Measurements from ENCODE around the gene GLCE.

The GLCE gene

GRCh38 chr15:69313432-69314000 lies 153.1 kb downstream of the GLCE start:
- Histone ChIP-seq H3K4me3 (ENCODE audit: low read depth in 1 of 2, low read length in 2 of 2) (no peak overlapping the region), H3K27ac (ENCODE audit: low read depth, low read length) (no peak overlapping the region)

DNA sequence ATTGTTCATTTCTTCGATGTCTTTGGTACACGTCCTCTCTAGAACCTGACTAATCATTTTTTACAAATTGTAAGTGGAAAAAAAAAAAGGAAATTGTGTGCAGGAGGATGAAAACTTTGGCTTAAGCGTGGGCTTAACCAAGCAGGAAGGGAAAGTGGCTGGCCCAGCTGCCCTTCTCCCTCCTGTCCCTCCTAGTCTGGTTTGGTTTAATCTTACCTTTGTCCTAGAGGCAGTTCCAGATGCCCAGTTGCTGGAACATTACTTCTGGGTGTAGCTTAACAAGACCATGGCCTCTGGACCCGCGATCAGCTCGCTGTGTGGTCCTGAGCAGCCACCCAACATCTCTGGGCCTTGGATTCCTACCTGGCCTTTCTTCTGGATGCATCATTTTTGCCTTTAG lies 153.7 kb downstream of the GLCE start:
- Histone ChIP-seq H3K4me1 (ENCODE audit: control insufficient read depth in 1 of 2, insufficient read depth in 2 of 2, low read length in 2 of 2) (peaks cover 22 to 24% of the 10 kb centered on the region in 2 donors), H3K9ac (ENCODE audit: low read depth in 1 of 2, low read length in 2 of 2) (no peak overlapping the region), H3K27me3 (ENCODE audit: control insufficient read depth in 1 of 2, insufficient read depth in 2 of 2, low read length in 2 of 2) (no peaks in the 10 kb centered on the region), H3K36me3 (ENCODE audit: control insufficient read depth in 1 of 2, insufficient read depth in 2 of 2, low read length in 2 of 2) (no peaks in the 10 kb centered on the region), H3K27ac (ENCODE audit: low read depth, low read length) (no peak overlapping the region), H3K4me3 (ENCODE audit: low read depth in 1 of 2, low read length in 2 of 2) (no peak overlapping the region), H3K9me3 (ENCODE audit: control insufficient read depth in 1 of 2, low read length in 2 of 2) (no peaks in the 10 kb centered on the region)

More at GRCh38 chr15:69313432-69314000, 153.1 kb downstream of the GLCE start:
- no peaks in the 10 kb centered on the region for H3K27me3 ChIP-seq (ENCODE audit: control insufficient read depth in 1 of 2, insufficient read depth in 2 of 2, low read length in 2 of 2)
- no peaks in the 10 kb centered on the region for H3K9me3 ChIP-seq (ENCODE audit: control insufficient read depth in 1 of 2, low read length in 2 of 2)
- H3K36me3 ChIP-seq (ENCODE audit: control insufficient read depth in 1 of 2, insufficient read depth in 2 of 2, low read length in 2 of 2), result no peaks in the 10 kb centered on the region
- H3K4me1 ChIP-seq (ENCODE audit: control insufficient read depth in 1 of 2, insufficient read depth in 2 of 2, low read length in 2 of 2), result peaks cover 22 to 24% of the 10 kb centered on the region in 2 donors
- H3K9ac ChIP-seq (ENCODE audit: low read depth in 1 of 2, low read length in 2 of 2), result no peak overlapping the region

GRCh38 chr15:69314736-69315135 lies 154.3 kb downstream of the GLCE start:
- H3K36me3 ChIP-seq (ENCODE audit: control insufficient read depth in 1 of 2, insufficient read depth in 2 of 2, low read length in 2 of 2), result no peaks in the 10 kb centered on the region
- no peaks in the 10 kb centered on the region for H3K27me3 ChIP-seq (ENCODE audit: control insufficient read depth in 1 of 2, insufficient read depth in 2 of 2, low read length in 2 of 2)
- H3K4me3 ChIP-seq (ENCODE audit: low read depth in 1 of 2, low read length in 2 of 2), result no peak overlapping the region
- no peak overlapping the region for H3K27ac ChIP-seq (ENCODE audit: low read depth, low read length)
- no peaks in the 10 kb centered on the region for H3K9me3 ChIP-seq (ENCODE audit: control insufficient read depth in 1 of 2, low read length in 2 of 2)
- H3K9ac ChIP-seq (ENCODE audit: low read depth in 1 of 2, low read length in 2 of 2), result no peak overlapping the region
- peaks cover 22 to 24% of the 10 kb centered on the region in 2 donors for H3K4me1 ChIP-seq (ENCODE audit: control insufficient read depth in 1 of 2, insufficient read depth in 2 of 2, low read length in 2 of 2)

- no peak overlapping the region for H3K4me3 ChIP-seq (ENCODE audit: low read depth in 1 of 2, low read length in 2 of 2)
- peak overlapping the region; percentile 28 for H3K27ac ChIP-seq (ENCODE audit: low read depth, low read length)
- no peaks in the 10 kb centered on the region for H3K36me3 ChIP-seq (ENCODE audit: control insufficient read depth in 1 of 2, insufficient read depth in 2 of 2, low read length in 2 of 2)
- no peaks in the 10 kb centered on the region for H3K9me3 ChIP-seq (ENCODE audit: control insufficient read depth in 1 of 2, low read length in 2 of 2)
- H3K27me3 ChIP-seq (ENCODE audit: control insufficient read depth in 1 of 2, insufficient read depth in 2 of 2, low read length in 2 of 2), result no peaks in the 10 kb centered on the region
- H3K9ac ChIP-seq (ENCODE audit: low read depth in 1 of 2, low read length in 2 of 2), result no peak overlapping the region
- H3K4me1 ChIP-seq (ENCODE audit: control insufficient read depth in 1 of 2, insufficient read depth in 2 of 2, low read length in 2 of 2), result peaks cover 22 to 24% of the 10 kb centered on the region in 2 donors
Measured at GRCh38 chr15:69315402-69316110, 155.1 kb downstream of the GLCE start.

GRCh38 chr15:69316291-69316690 lies 155.9 kb downstream of the GLCE start:
- no peak overlapping the region for H3K4me3 ChIP-seq (ENCODE audit: low read depth in 1 of 2, low read length in 2 of 2)
- H3K4me1 ChIP-seq (ENCODE audit: control insufficient read depth in 1 of 2, insufficient read depth in 2 of 2, low read length in 2 of 2), result peaks cover 22 to 24% of the 10 kb centered on the region in 2 donors
- no peaks in the 10 kb centered on the region for H3K27me3 ChIP-seq (ENCODE audit: control insufficient read depth in 1 of 2, insufficient read depth in 2 of 2, low read length in 2 of 2)
- no peaks in the 10 kb centered on the region for H3K9me3 ChIP-seq (ENCODE audit: control insufficient read depth in 1 of 2, low read length in 2 of 2)
- H3K9ac ChIP-seq (ENCODE audit: low read depth in 1 of 2, low read length in 2 of 2), result no peak overlapping the region
- no peak overlapping the region for H3K27ac ChIP-seq (ENCODE audit: low read depth, low read length)
- no peaks in the 10 kb centered on the region for H3K36me3 ChIP-seq (ENCODE audit: control insufficient read depth in 1 of 2, insufficient read depth in 2 of 2, low read length in 2 of 2)

DNA sequence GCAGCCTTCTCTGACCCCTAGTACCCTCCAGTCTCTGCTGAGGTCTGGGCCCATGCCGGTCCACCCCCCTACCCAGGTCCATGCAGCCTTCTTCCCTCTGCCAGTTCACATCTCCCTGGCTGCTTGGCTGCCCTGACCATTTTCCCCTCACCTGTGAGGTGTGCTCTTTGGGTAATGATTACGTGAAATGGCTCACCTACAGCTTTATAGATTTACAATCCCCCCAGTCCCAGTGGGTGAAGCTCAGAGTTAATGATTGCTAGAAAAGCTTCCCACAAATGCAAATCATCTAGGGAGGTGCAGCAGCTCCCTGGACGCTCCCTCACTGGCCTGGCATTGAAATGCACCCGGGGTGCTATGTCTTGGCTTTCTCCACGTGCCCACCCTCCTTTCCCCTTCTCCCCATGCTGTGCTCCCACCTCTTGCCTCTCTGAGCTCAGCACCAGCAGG lies 157.0 kb downstream of the GLCE start:
- no peak overlapping the region for H3K27ac ChIP-seq (ENCODE audit: low read depth, low read length)

GRCh38 chr15:69318033-69318432 lies 157.6 kb downstream of the GLCE start:
- no peak overlapping the region for H3K4me3 ChIP-seq (ENCODE audit: low read depth in 1 of 2, low read length in 2 of 2)
- no peak overlapping the region for H3K9ac ChIP-seq (ENCODE audit: low read depth in 1 of 2, low read length in 2 of 2)
- H3K27me3 ChIP-seq (ENCODE audit: control insufficient read depth in 1 of 2, insufficient read depth in 2 of 2, low read length in 2 of 2), result no peaks in the 10 kb centered on the region
- no peaks in the 10 kb centered on the region for H3K9me3 ChIP-seq (ENCODE audit: control insufficient read depth in 1 of 2, low read length in 2 of 2)
- no peak overlapping the region for H3K27ac ChIP-seq (ENCODE audit: low read depth, low read length)
- H3K4me1 ChIP-seq (ENCODE audit: control insufficient read depth in 1 of 2, insufficient read depth in 2 of 2, low read length in 2 of 2), result peaks cover 22 to 28% of the 10 kb centered on the region in 2 donors
- no peaks in the 10 kb centered on the region for H3K36me3 ChIP-seq (ENCODE audit: control insufficient read depth in 1 of 2, insufficient read depth in 2 of 2, low read length in 2 of 2)

More for the DNA sequence above, 157.0 kb downstream of the GLCE start:
- Histone ChIP-seq H3K27me3 (ENCODE audit: control insufficient read depth in 1 of 2, insufficient read depth in 2 of 2, low read length in 2 of 2) (no peaks in the 10 kb centered on the region), H3K4me1 (ENCODE audit: control insufficient read depth in 1 of 2, insufficient read depth in 2 of 2, low read length in 2 of 2) (peaks cover 22 to 28% of the 10 kb centered on the region in 2 donors), H3K9ac (ENCODE audit: low read depth in 1 of 2, low read length in 2 of 2) (no peak overlapping the region), H3K36me3 (ENCODE audit: control insufficient read depth in 1 of 2, insufficient read depth in 2 of 2, low read length in 2 of 2) (no peaks in the 10 kb centered on the region), H3K4me3 (ENCODE audit: low read depth in 1 of 2, low read length in 2 of 2) (no peak overlapping the region), H3K9me3 (ENCODE audit: control insufficient read depth in 1 of 2, low read length in 2 of 2) (no peaks in the 10 kb centered on the region)

- H3K4me1 ChIP-seq (ENCODE audit: control insufficient read depth in 1 of 2, insufficient read depth in 2 of 2, low read length in 2 of 2), result peaks cover 13 to 16% of the 10 kb centered on the region in 2 donors
- no peak overlapping the region for H3K27ac ChIP-seq (ENCODE audit: low read depth, low read length)
- H3K36me3 ChIP-seq (ENCODE audit: control insufficient read depth in 1 of 2, insufficient read depth in 2 of 2, low read length in 2 of 2), result no peaks in the 10 kb centered on the region
- no peaks in the 10 kb centered on the region for H3K9me3 ChIP-seq (ENCODE audit: control insufficient read depth in 1 of 2, low read length in 2 of 2)
- no peak overlapping the region for H3K9ac ChIP-seq (ENCODE audit: low read depth in 1 of 2, low read length in 2 of 2)
- H3K4me3 ChIP-seq (ENCODE audit: low read depth in 1 of 2, low read length in 2 of 2), result no peak overlapping the region
- H3K27me3 ChIP-seq (ENCODE audit: control insufficient read depth in 1 of 2, insufficient read depth in 2 of 2, low read length in 2 of 2), result no peaks in the 10 kb centered on the region
Measured at GRCh38 chr15:69319384-69320375, 159.2 kb downstream of the GLCE start.

DNA sequence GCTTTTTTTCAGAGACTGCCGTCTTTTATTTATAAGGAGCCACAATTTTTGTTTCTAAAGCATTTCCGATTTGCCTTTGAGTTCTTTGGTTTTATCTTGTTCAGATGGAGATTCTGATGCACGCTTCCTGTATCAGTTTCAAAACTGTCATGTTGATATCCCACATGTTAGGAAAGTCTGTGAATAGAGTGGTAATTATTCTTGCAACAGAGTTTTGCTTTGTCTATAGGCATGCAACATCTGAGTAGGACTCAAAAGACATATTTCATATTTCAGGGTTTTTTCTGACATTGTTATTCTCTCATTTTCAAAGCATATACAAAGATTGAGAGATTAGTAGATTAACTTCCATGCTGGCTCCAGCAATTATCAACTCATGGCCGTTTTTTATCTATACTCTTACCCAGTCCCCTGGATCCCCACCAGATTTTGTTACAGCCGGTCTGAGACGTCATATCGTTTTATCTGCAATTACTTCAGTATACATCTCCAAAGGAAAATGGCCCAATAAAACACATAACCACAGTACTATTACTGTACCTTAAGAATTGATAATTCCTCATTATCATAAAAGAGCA lies 160.6 kb downstream of the GLCE start:
- no peaks in the 10 kb centered on the region for H3K36me3 ChIP-seq (ENCODE audit: control insufficient read depth in 1 of 2, insufficient read depth in 2 of 2, low read length in 2 of 2)
- H3K27ac ChIP-seq (ENCODE audit: low read depth, low read length), result no peak overlapping the region
- no peak overlapping the region for H3K9ac ChIP-seq (ENCODE audit: low read depth in 1 of 2, low read length in 2 of 2)
- peaks cover 13 to 16% of the 10 kb centered on the region in 2 donors for H3K4me1 ChIP-seq (ENCODE audit: control insufficient read depth in 1 of 2, insufficient read depth in 2 of 2, low read length in 2 of 2)
- H3K9me3 ChIP-seq (ENCODE audit: control insufficient read depth in 1 of 2, low read length in 2 of 2), result no peaks in the 10 kb centered on the region
- H3K4me3 ChIP-seq (ENCODE audit: low read depth in 1 of 2, low read length in 2 of 2), result no peak overlapping the region
- H3K27me3 ChIP-seq (ENCODE audit: control insufficient read depth in 1 of 2, insufficient read depth in 2 of 2, low read length in 2 of 2), result no peaks in the 10 kb centered on the region
